ENCODE data around the gene SYP. TPM values are rescaled to one million over a fixed set of nuclear protein-coding genes. Genes with fewer than 3 reads are reported as not detected.

SYP gene
- total and polyA plus RNA-seq, 4 donors = 0.30 to 0.67 (median 0.47) TPM

DNA sequence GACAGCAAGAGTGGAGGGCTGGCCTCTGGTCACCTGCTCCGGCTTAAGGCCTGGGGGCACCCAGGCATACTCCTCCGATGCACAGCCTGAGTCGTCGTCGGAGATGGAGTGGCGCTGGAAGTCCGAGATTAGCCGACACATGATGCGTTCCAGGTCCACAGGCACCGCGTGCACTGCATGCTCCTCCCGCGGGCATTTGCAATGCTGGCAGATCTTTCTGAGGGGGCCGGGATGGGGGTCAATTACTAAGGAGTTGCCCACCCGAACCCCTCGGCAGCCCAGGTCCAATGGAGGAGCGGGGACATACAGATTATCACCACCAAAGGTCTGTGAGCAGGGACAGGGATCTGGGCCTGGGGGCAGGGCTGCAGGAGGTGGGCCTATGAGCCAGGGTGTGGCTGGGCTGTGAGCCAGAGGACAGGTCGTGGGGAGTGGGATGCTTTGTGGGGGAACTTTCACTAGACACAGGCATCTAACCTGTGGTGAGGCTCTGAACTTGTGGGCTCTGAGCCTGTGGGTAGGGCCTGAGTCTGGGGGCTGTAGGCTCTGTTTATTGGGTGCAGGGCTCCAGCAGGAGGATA, 16.2 kb downstream of the SYP start:
- DNase-seq (ENCODE audit: low spot score) = no peak
- Histone ChIP-seq H3K27ac (ENCODE audit: low read depth in 1 of 2, low read length in 2 of 2) (no peak overlapping the region), H3K36me3 (ENCODE audit: control insufficient read depth in 4 of 4, insufficient read depth in 3 of 4, low read depth in 1 of 4, low read length in 3 of 4) (peaks cover 0 to 18% (median 0%) of the 10 kb centered on the region in 4 donors), H3K9me3 (ENCODE audit: control insufficient read depth in 4 of 4, low read length in 3 of 4) (no peaks in the 10 kb centered on the region), H3K27me3 (ENCODE audit: control insufficient read depth in 4 of 4, insufficient read depth in 4 of 4, low read length in 3 of 4) (no peaks in the 10 kb centered on the region), H3K4me3 (ENCODE audit: low read depth in 1 of 3, low read length in 3 of 3) (no peak overlapping the region), H3K9ac (ENCODE audit: low read depth in 1 of 2, low read length in 2 of 2) (no peak overlapping the region), H3K4me1 (ENCODE audit: control insufficient read depth in 4 of 4, insufficient read depth in 4 of 4, low read length in 3 of 4) (peaks cover 2 to 4% (median 3%) of the 10 kb centered on the region in 4 donors)
- TF ChIP-seq RXRA (IDR thresholded peaks at IDR 0.05) (no peak), FOXA1 (IDR thresholded peaks at IDR 0.05) (no peak), TAF1 (conservative IDR thresholded peaks at IDR 0.05) (no peak)
- TF ChIP-seq, protein P1, sequence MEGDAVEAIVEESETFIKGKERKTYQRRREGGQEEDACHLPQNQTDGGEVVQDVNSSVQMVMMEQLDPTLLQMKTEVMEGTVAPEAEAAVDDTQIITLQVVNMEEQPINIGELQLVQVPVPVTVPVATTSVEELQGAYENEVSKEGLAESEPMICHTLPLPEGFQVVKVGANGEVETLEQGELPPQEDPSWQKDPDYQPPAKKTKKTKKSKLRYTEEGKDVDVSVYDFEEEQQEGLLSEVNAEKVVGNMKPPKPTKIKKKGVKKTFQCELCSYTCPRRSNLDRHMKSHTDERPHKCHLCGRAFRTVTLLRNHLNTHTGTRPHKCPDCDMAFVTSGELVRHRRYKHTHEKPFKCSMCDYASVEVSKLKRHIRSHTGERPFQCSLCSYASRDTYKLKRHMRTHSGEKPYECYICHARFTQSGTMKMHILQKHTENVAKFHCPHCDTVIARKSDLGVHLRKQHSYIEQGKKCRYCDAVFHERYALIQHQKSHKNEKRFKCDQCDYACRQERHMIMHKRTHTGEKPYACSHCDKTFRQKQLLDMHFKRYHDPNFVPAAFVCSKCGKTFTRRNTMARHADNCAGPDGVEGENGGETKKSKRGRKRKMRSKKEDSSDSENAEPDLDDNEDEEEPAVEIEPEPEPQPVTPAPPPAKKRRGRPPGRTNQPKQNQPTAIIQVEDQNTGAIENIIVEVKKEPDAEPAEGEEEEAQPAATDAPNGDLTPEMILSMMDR (IDR thresholded peaks at IDR 0.05; ENCODE audit: low read depth, low read length, missing input control) = no peak
- TF ChIP-seq, protein P2, sequence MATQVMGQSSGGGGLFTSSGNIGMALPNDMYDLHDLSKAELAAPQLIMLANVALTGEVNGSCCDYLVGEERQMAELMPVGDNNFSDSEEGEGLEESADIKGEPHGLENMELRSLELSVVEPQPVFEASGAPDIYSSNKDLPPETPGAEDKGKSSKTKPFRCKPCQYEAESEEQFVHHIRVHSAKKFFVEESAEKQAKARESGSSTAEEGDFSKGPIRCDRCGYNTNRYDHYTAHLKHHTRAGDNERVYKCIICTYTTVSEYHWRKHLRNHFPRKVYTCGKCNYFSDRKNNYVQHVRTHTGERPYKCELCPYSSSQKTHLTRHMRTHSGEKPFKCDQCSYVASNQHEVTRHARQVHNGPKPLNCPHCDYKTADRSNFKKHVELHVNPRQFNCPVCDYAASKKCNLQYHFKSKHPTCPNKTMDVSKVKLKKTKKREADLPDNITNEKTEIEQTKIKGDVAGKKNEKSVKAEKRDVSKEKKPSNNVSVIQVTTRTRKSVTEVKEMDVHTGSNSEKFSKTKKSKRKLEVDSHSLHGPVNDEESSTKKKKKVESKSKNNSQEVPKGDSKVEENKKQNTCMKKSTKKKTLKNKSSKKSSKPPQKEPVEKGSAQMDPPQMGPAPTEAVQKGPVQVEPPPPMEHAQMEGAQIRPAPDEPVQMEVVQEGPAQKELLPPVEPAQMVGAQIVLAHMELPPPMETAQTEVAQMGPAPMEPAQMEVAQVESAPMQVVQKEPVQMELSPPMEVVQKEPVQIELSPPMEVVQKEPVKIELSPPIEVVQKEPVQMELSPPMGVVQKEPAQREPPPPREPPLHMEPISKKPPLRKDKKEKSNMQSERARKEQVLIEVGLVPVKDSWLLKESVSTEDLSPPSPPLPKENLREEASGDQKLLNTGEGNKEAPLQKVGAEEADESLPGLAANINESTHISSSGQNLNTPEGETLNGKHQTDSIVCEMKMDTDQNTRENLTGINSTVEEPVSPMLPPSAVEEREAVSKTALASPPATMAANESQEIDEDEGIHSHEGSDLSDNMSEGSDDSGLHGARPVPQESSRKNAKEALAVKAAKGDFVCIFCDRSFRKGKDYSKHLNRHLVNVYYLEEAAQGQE (IDR thresholded peaks at IDR 0.05) = no peak
- TF ChIP-seq, protein P3, sequence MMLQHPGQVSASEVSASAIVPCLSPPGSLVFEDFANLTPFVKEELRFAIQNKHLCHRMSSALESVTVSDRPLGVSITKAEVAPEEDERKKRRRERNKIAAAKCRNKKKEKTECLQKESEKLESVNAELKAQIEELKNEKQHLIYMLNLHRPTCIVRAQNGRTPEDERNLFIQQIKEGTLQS (IDR thresholded peaks at IDR 0.05) = no peak
- WGBS = 94% methylated on average over 18 of the region's 18 CpGs

DNA sequence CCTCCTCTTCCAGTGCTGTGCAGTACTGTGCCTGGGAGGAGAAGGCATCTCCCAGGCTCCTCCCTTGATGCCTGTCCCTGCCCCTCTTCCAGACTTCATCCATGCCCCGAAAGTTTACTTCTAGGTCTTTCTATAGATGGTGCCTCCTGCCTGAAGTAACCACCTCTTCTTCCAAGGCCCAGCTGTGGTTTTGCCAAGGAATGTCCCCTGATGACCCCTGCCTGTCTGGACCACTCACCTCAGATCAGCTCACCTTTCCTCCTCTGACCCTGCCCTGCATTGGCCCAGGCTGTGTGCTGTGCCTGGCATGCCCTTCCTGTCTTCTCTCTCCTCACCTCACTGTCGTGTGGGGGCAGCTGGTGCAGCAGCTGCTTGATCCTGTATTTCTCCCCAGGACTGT, 20.6 kb downstream of the SYP start:
- Histone ChIP-seq H3K9ac (ENCODE audit: low read depth in 1 of 2, low read length in 2 of 2) (no peak overlapping the region), H3K27me3 (ENCODE audit: control insufficient read depth in 4 of 4, insufficient read depth in 4 of 4, low read length in 3 of 4) (no peaks in the 10 kb centered on the region), H3K27ac (ENCODE audit: low read depth in 1 of 2, low read length in 2 of 2) (no peak overlapping the region), H3K4me1 (ENCODE audit: control insufficient read depth in 4 of 4, insufficient read depth in 4 of 4, low read length in 3 of 4) (no peaks in the 10 kb centered on the region), H3K4me3 (ENCODE audit: low read depth in 1 of 3, low read length in 3 of 3) (no peak overlapping the region), H3K9me3 (ENCODE audit: control insufficient read depth in 4 of 4, low read length in 3 of 4) (no peaks in the 10 kb centered on the region), H3K36me3 (ENCODE audit: control insufficient read depth in 4 of 4, insufficient read depth in 3 of 4, low read depth in 1 of 4, low read length in 3 of 4) (peaks cover 0 to 24% (median 2%) of the 10 kb centered on the region in 4 donors)
- DNase-seq (ENCODE audit: low spot score) = no peak
- 91% methylated on average over 2 of the region's 2 CpGs for WGBS
- no peak for TF ChIP-seq FOXA1 (IDR thresholded peaks at IDR 0.05)
- TF ChIP-seq EGR1 (IDR thresholded peaks at IDR 0.05; ENCODE audit: low read depth in 2 of 2) = no peak
- no peak for TF ChIP-seq HNF4G (IDR thresholded peaks at IDR 0.05)
- TF ChIP-seq TAF1 (conservative IDR thresholded peaks at IDR 0.05) = no peak
- TF ChIP-seq FOXA2 (IDR thresholded peaks at IDR 0.05) = no peak
- TF ChIP-seq, protein P4, sequence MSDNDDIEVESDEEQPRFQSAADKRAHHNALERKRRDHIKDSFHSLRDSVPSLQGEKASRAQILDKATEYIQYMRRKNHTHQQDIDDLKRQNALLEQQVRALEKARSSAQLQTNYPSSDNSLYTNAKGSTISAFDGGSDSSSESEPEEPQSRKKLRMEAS (IDR thresholded peaks at IDR 0.05) = no peak
- TF ChIP-seq RXRA (IDR thresholded peaks at IDR 0.05) = no peak
- no peak for TF ChIP-seq NR2F2 (IDR thresholded peaks at IDR 0.05)
- TF ChIP-seq, protein P1 (IDR thresholded peaks at IDR 0.05; ENCODE audit: low read depth, low read length, missing input control) = no peak
- TF ChIP-seq, protein P5, sequence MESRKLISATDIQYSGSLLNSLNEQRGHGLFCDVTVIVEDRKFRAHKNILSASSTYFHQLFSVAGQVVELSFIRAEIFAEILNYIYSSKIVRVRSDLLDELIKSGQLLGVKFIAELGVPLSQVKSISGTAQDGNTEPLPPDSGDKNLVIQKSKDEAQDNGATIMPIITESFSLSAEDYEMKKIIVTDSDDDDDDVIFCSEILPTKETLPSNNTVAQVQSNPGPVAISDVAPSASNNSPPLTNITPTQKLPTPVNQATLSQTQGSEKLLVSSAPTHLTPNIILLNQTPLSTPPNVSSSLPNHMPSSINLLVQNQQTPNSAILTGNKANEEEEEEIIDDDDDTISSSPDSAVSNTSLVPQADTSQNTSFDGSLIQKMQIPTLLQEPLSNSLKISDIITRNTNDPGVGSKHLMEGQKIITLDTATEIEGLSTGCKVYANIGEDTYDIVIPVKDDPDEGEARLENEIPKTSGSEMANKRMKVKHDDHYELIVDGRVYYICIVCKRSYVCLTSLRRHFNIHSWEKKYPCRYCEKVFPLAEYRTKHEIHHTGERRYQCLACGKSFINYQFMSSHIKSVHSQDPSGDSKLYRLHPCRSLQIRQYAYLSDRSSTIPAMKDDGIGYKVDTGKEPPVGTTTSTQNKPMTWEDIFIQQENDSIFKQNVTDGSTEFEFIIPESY (IDR thresholded peaks at IDR 0.05) = no peak
- TF ChIP-seq RAD21 (IDR thresholded peaks at IDR 0.05) = no peak
- TF ChIP-seq SP1 (IDR thresholded peaks at IDR 0.05) = no peak
- TF ChIP-seq, protein P3 (IDR thresholded peaks at IDR 0.05) = no peak
- no peak for TF ChIP-seq GABPA (IDR thresholded peaks at IDR 0.05 in 1 of 2, conservative IDR thresholded peaks at IDR 0.05 in 1 of 2)
- TF ChIP-seq HNF4A (conservative IDR thresholded peaks at IDR 0.05) = no peak
- TF ChIP-seq YY1 (IDR thresholded peaks at IDR 0.05) = no peak
- TF ChIP-seq, protein P2 (IDR thresholded peaks at IDR 0.05) = no peak
